PC-9 (cell line): ENCODE measurements around the gene GCC2.

Source experiments
- EZH2 ChIP-seq: fragments of 200-600 bp; sonication (generic); IDR thresholded peaks from 2 replicates; pipeline ENCODE4 v1.8.0; 2017; ENCODE audit warnings: antibody characterized with exemption, low read depth
- TF ChIP-seq, protein P1 (sequence below): fragments of 200-600 bp; sonication (generic); conservative IDR thresholded peaks from 2 replicates; pipeline ENCODE4 v1.6.1; 2017; ENCODE audit warnings: mixed run types, antibody characterized with exemption, mild to moderate bottlenecking, moderate library complexity

DNA sequence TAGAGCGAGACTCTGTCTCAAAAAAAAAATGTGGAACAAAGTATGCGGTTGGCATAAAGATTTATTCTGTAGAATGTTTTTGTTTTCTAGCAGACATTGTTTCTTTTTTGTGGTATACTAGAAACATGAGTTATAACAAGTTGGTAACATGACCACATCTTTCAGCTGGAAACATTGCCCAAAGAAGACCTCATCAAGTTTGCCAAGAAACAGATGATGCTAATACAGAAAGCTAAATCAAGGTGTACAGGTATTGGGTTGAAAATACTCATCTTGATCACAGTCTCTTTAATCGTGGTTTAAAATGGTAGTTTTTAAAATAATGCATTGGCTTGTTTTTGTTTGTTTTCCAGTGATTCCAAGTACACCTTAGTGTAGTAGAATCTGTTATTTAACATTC, 1.9 kb downstream of the GCC2 start:
- TF ChIP-seq, protein P1, sequence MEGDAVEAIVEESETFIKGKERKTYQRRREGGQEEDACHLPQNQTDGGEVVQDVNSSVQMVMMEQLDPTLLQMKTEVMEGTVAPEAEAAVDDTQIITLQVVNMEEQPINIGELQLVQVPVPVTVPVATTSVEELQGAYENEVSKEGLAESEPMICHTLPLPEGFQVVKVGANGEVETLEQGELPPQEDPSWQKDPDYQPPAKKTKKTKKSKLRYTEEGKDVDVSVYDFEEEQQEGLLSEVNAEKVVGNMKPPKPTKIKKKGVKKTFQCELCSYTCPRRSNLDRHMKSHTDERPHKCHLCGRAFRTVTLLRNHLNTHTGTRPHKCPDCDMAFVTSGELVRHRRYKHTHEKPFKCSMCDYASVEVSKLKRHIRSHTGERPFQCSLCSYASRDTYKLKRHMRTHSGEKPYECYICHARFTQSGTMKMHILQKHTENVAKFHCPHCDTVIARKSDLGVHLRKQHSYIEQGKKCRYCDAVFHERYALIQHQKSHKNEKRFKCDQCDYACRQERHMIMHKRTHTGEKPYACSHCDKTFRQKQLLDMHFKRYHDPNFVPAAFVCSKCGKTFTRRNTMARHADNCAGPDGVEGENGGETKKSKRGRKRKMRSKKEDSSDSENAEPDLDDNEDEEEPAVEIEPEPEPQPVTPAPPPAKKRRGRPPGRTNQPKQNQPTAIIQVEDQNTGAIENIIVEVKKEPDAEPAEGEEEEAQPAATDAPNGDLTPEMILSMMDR, result no peak
- no peak for TF ChIP-seq EZH2
